HUES48 (cell line): ENCODE measurements around the gene SRGAP2C.
"Not testable (repeated sequence)": the region's sequence is repeated elsewhere in the genome, so short reads cannot be mapped to it uniquely, and the experiment has no call there.

Source experiments
- H3K27ac ChIP-seq: one replicate; pipeline ENCODE4 v1.7.0; 2013; ENCODE audit warnings: low read depth, low read length, inconsistent platforms
- H3K27me3 ChIP-seq: 2 replicates; pipeline ENCODE4 v1.6.1; 2013; ENCODE audit warnings: mild to moderate bottlenecking, low read length; ENCODE audit not compliant: control insufficient read depth, insufficient read depth
- H3K36me3 ChIP-seq: 2 replicates; pipeline ENCODE4 v1.6.1; 2013; ENCODE audit warnings: low read length; ENCODE audit not compliant: control insufficient read depth, insufficient read depth
- H3K4me1 ChIP-seq: 2 replicates; pipeline ENCODE4 v1.6.1; 2013; ENCODE audit warnings: mild to moderate bottlenecking, low read length; ENCODE audit not compliant: control insufficient read depth, insufficient read depth
- H3K4me3 ChIP-seq: 2 replicates; pipeline ENCODE4 v1.5.1; 2013; ENCODE audit warnings: mild to moderate bottlenecking, low read depth, low read length
- H3K9ac ChIP-seq: 2 replicates; pipeline ENCODE4 v1.6.1; 2013; ENCODE audit warnings: mild to moderate bottlenecking, low read depth, low read length, moderate library complexity
- H3K9me3 ChIP-seq: 2 replicates; pipeline ENCODE4 v1.6.1; 2013; ENCODE audit warnings: low read length; ENCODE audit not compliant: control insufficient read depth, insufficient read depth

Gene SRGAP2C

GRCh38 chr1:121232445-121233125, 47.8 kb downstream of the SRGAP2C start:
- H3K9ac ChIP-seq, H3K4me3 ChIP-seq, H3K4me1 ChIP-seq, H3K27ac ChIP-seq, H3K9me3 ChIP-seq, H3K27me3 ChIP-seq, H3K36me3 ChIP-seq: not testable (repeated sequence)

- H3K27ac ChIP-seq, H3K9me3 ChIP-seq, H3K36me3 ChIP-seq, H3K9ac ChIP-seq, H3K4me1 ChIP-seq, H3K4me3 ChIP-seq, H3K27me3 ChIP-seq: not testable (repeated sequence)
Measured at GRCh38 chr1:121234090-121234759, 49.5 kb downstream of the SRGAP2C start.

GRCh38 chr1:121238384-121238783, 53.6 kb downstream of the SRGAP2C start:
- H3K9me3 ChIP-seq, H3K27ac ChIP-seq, H3K4me3 ChIP-seq, H3K27me3 ChIP-seq, H3K36me3 ChIP-seq, H3K9ac ChIP-seq, H3K4me1 ChIP-seq: not testable (repeated sequence)

GRCh38 chr1:121243913-121244312, 59.1 kb downstream of the SRGAP2C start:
- not testable (repeated sequence) for H3K4me1 ChIP-seq, H3K27ac ChIP-seq, H3K36me3 ChIP-seq, H3K4me3 ChIP-seq, H3K9ac ChIP-seq, H3K9me3 ChIP-seq, H3K27me3 ChIP-seq

GRCh38 chr1:121246399-121246798, 61.6 kb downstream of the SRGAP2C start:
- H3K27ac ChIP-seq, H3K27me3 ChIP-seq, H3K36me3 ChIP-seq, H3K9ac ChIP-seq, H3K4me1 ChIP-seq, H3K4me3 ChIP-seq, H3K9me3 ChIP-seq: not testable (repeated sequence)

GRCh38 chr1:121252656-121253055, 67.9 kb downstream of the SRGAP2C start:
- H3K27ac ChIP-seq, H3K36me3 ChIP-seq: not testable (repeated sequence)

GRCh38 chr1:121254618-121255017, 69.8 kb downstream of the SRGAP2C start:
- not testable (repeated sequence) for H3K9ac ChIP-seq, H3K9me3 ChIP-seq, H3K27me3 ChIP-seq, H3K4me1 ChIP-seq, H3K4me3 ChIP-seq, H3K27ac ChIP-seq, H3K36me3 ChIP-seq

More at GRCh38 chr1:121252656-121253055, 67.9 kb downstream of the SRGAP2C start:
- not testable (repeated sequence) for H3K9me3 ChIP-seq, H3K4me3 ChIP-seq, H3K4me1 ChIP-seq, H3K27me3 ChIP-seq, H3K9ac ChIP-seq

GRCh38 chr1:121257632-121258031, 72.9 kb downstream of the SRGAP2C start:
- not testable (repeated sequence) for H3K27ac ChIP-seq, H3K36me3 ChIP-seq, H3K27me3 ChIP-seq, H3K9ac ChIP-seq, H3K9me3 ChIP-seq, H3K4me1 ChIP-seq, H3K4me3 ChIP-seq

GRCh38 chr1:121258134-121258533, 73.4 kb downstream of the SRGAP2C start:
- not testable (repeated sequence) for H3K4me3 ChIP-seq, H3K9ac ChIP-seq, H3K27me3 ChIP-seq, H3K4me1 ChIP-seq, H3K36me3 ChIP-seq, H3K9me3 ChIP-seq, H3K27ac ChIP-seq

- not testable (repeated sequence) for H3K4me1 ChIP-seq, H3K4me3 ChIP-seq, H3K9ac ChIP-seq, H3K27me3 ChIP-seq, H3K9me3 ChIP-seq, H3K36me3 ChIP-seq, H3K27ac ChIP-seq
Measured at GRCh38 chr1:121260205-121260604, 75.4 kb downstream of the SRGAP2C start.

- H3K4me3 ChIP-seq, H3K27me3 ChIP-seq, H3K9me3 ChIP-seq, H3K9ac ChIP-seq, H3K27ac ChIP-seq, H3K36me3 ChIP-seq, H3K4me1 ChIP-seq: not testable (repeated sequence)
Measured at GRCh38 chr1:121262163-121262562, 77.4 kb downstream of the SRGAP2C start.
